MG63 (cell line): ENCODE measurements around the gene DUSP10. TPM values are rescaled to one million over a fixed set of nuclear protein-coding genes. Genes with fewer than 3 reads are reported as not detected.

Experiments used
- DNase-seq: peaks from one replicate; pipeline ENCODE4 v3.0.0-alpha.2; 2020
- H3K27me3 ChIP-seq: fragments of 250-450 bp; sonication (Bioruptor Pico); 2 replicates; pipeline ENCODE4 v1.5.1; 2020; ENCODE audit warnings: mild to moderate bottlenecking, moderate library complexity
- H3K36me3 ChIP-seq: fragments of 250-450 bp; sonication (Bioruptor Pico); 2 replicates; pipeline ENCODE4 v1.5.1; 2020; ENCODE audit warnings: mild to moderate bottlenecking, moderate library complexity
- H3K4me3 ChIP-seq: fragments of 250-450 bp; sonication (Bioruptor Pico); 2 replicates; pipeline ENCODE4 v1.5.1; 2020; ENCODE audit warnings: mild to moderate bottlenecking, moderate library complexity
- H3K9me3 ChIP-seq: fragments of 250-450 bp; sonication (Bioruptor Pico); 2 replicates; pipeline ENCODE4 v1.5.1; 2020; ENCODE audit warnings: mild to moderate bottlenecking, moderate library complexity
- total RNA-seq: library from RNA; depleted of rRNA; stranded (reverse); fragments of >200 nt; shearing (Covaris generic); gene quantifications from 2 replicates; pipeline ENCODE4 v1.2.3, GENCODE V29; 2014; ENCODE audit warnings: low replicate concordance

Gene DUSP10
- total RNA-seq, 1 experiment from 2014 or later, result 6.3 TPM

GRCh38 chr1:221743416-221744208, 1.7 kb upstream of the DUSP10 start:
- Histone ChIP-seq H3K9me3 (no peaks in the 10 kb centered on the region), H3K27me3 (no peaks in the 10 kb centered on the region), H3K36me3 (peaks cover 5% of the 10 kb centered on the region; the same call in 1 of the 2 replicates), H3K4me3 (peak overlapping the region; percentile 66)
- DNase-seq, result no peak

GRCh38 chr1:221742555-221743415, 896 bp upstream of the DUSP10 start:
- DNase-seq, result peak; percentile 87
- Histone ChIP-seq H3K4me3 (peak overlapping the region; percentile 66), H3K36me3 (peaks cover 7% of the 10 kb centered on the region; the same call in 1 of the 2 replicates), H3K9me3 (no peaks in the 10 kb centered on the region), H3K27me3 (no peaks in the 10 kb centered on the region)

- DNase-seq, result no peak
- Histone ChIP-seq H3K4me3 (peak overlapping the region; percentile 66), H3K27me3 (no peaks in the 10 kb centered on the region), H3K36me3 (peaks cover 7% of the 10 kb centered on the region; the same call in 1 of the 2 replicates), H3K9me3 (no peaks in the 10 kb centered on the region)
These were observed 741 bp downstream of the DUSP10 start for GRCh38 chr1:221740993-221741702.

GRCh38 chr1:221740369-221740992, 1.4 kb downstream of the DUSP10 start:
- Histone ChIP-seq H3K9me3 (no peaks in the 10 kb centered on the region), H3K36me3 (peaks cover 7% of the 10 kb centered on the region; the same call in 1 of the 2 replicates), H3K4me3 (peak overlapping the region; percentile 66), H3K27me3 (no peaks in the 10 kb centered on the region)
- no peak for DNase-seq

- Histone ChIP-seq H3K36me3 (peaks cover 7% of the 10 kb centered on the region; the same call in 1 of the 2 replicates), H3K4me3 (no peak overlapping the region), H3K9me3 (no peaks in the 10 kb centered on the region), H3K27me3 (no peaks in the 10 kb centered on the region)
- no peak for DNase-seq
These were observed 2.2 kb downstream of the DUSP10 start for GRCh38 chr1:221739677-221740025.

GRCh38 chr1:221739018-221739676, 2.7 kb downstream of the DUSP10 start:
- no peaks in the 10 kb centered on the region for H3K27me3 ChIP-seq
- peaks cover 7% of the 10 kb centered on the region; the same call in 1 of the 2 replicates for H3K36me3 ChIP-seq
- H3K9me3 ChIP-seq, result no peaks in the 10 kb centered on the region
- DNase-seq, result no peak
- H3K4me3 ChIP-seq, result no peak overlapping the region

GRCh38 chr1:221736714-221737113, 5.2 kb downstream of the DUSP10 start:
- Histone ChIP-seq H3K36me3 (peaks cover 7% of the 10 kb centered on the region; the same call in 1 of the 2 replicates), H3K4me3 (no peak overlapping the region), H3K9me3 (no peaks in the 10 kb centered on the region), H3K27me3 (no peaks in the 10 kb centered on the region)
- no peak for DNase-seq

GRCh38 chr1:221735999-221736398, 5.9 kb downstream of the DUSP10 start:
- DNase-seq, result no peak
- H3K4me3 ChIP-seq, result no peak overlapping the region
- peaks cover 7% of the 10 kb centered on the region; the same call in 1 of the 2 replicates for H3K36me3 ChIP-seq
- no peaks in the 10 kb centered on the region for H3K27me3 ChIP-seq
- no peaks in the 10 kb centered on the region for H3K9me3 ChIP-seq

- H3K27me3 ChIP-seq, result no peaks in the 10 kb centered on the region
- no peak for DNase-seq
- no peaks in the 10 kb centered on the region for H3K9me3 ChIP-seq
- no peak overlapping the region for H3K4me3 ChIP-seq
- H3K36me3 ChIP-seq, result peaks cover 7% of the 10 kb centered on the region; the same call in 1 of the 2 replicates
These were observed 7.7 kb downstream of the DUSP10 start for GRCh38 chr1:221734187-221734586.

GRCh38 chr1:221732052-221732451, 9.8 kb downstream of the DUSP10 start:
- Histone ChIP-seq H3K27me3 (no peaks in the 10 kb centered on the region), H3K9me3 (no peaks in the 10 kb centered on the region), H3K36me3 (no peaks in the 10 kb centered on the region), H3K4me3 (no peak overlapping the region)
- no peak for DNase-seq

GRCh38 chr1:221729771-221730330, 12.0 kb downstream of the DUSP10 start:
- no peak for DNase-seq
- H3K27me3 ChIP-seq, result no peaks in the 10 kb centered on the region
- H3K9me3 ChIP-seq, result no peaks in the 10 kb centered on the region
- H3K36me3 ChIP-seq, result no peaks in the 10 kb centered on the region
- H3K4me3 ChIP-seq, result no peak overlapping the region

GRCh38 chr1:221728037-221728505, 13.8 kb downstream of the DUSP10 start:
- Histone ChIP-seq H3K4me3 (no peak overlapping the region), H3K9me3 (peaks cover 2% of the 10 kb centered on the region; the same call in 1 of the 2 replicates), H3K36me3 (no peaks in the 10 kb centered on the region), H3K27me3 (no peaks in the 10 kb centered on the region)
- no peak for DNase-seq

- Histone ChIP-seq H3K27me3 (no peaks in the 10 kb centered on the region), H3K9me3 (peaks cover 2% of the 10 kb centered on the region; the same call in 1 of the 2 replicates), H3K36me3 (no peaks in the 10 kb centered on the region), H3K4me3 (no peak overlapping the region)
- no peak for DNase-seq
These were observed 14.5 kb downstream of the DUSP10 start for GRCh38 chr1:221727146-221728036.

- DNase-seq, result no peak
- H3K4me3 ChIP-seq, result no peak overlapping the region
- no peaks in the 10 kb centered on the region for H3K27me3 ChIP-seq
- H3K36me3 ChIP-seq, result no peaks in the 10 kb centered on the region
- H3K9me3 ChIP-seq, result peaks cover 2% of the 10 kb centered on the region; the same call in 1 of the 2 replicates
These were observed 15.9 kb downstream of the DUSP10 start for GRCh38 chr1:221725735-221726672.
